IMR-90 (cell line): ENCODE data around the gene RNU2-63P. TPM values are rescaled to one million over a fixed set of nuclear protein-coding genes. Genes with fewer than 3 reads are reported as not detected.

Experiments
- ATAC-seq: fragments of 200-7000 bp; cut with Tn5 transposase; 2 replicates; pipeline ENCODE4 v1.9.1; 2020; ENCODE audit warnings: low read depth, mild to moderate bottlenecking, moderate library complexity
- BruUV-seq: library from RNA; stranded (reverse); fragments of 400-500 nt; replicated peaks from 2 replicates; lab custom pipeline; 2021; lab: Mats Ljungman, UMichigan
- CTCF ChIA-PET: fragments of 300-600 bp; formaldehyde crosslinking; extraction: SDS; loops from one replicate; lab custom pipeline; 2021; ENCODE audit warnings: antibody characterized with exemption; lab: Yijun Ruan, JAX
- POLR2A ChIA-PET: fragments of 300-600 bp; sonication (Branson Sonifier 250); formaldehyde crosslinking; loops from one replicate; lab custom pipeline; 2022; ENCODE audit warnings: antibody characterized with exemption; ENCODE audit not compliant: unreplicated experiment; lab: Charles Lee
- DNase-seq: peaks from one replicate; pipeline ENCODE4 v3.0.0; 2013
- H2AFZ ChIP-seq: replicated peaks from 2 replicates; pipeline ENCODE3; 2013; ENCODE audit warnings: low read length, mild to moderate bottlenecking; ENCODE audit not compliant: poor library complexity
- H2AK5ac ChIP-seq: 2 replicates; pipeline ENCODE4 v1.6.1; 2013; ENCODE audit warnings: low read depth, low read length, inconsistent platforms
- H2AK9ac ChIP-seq: replicated peaks from 2 replicates; pipeline ENCODE3; 2013; ENCODE audit warnings: mild to moderate bottlenecking, low read depth, low read length, moderate library complexity; ENCODE audit not compliant: poor library complexity
- H2BK120ac ChIP-seq: 2 replicates; pipeline ENCODE4 v1.6.1; 2013; ENCODE audit warnings: low read depth, low read length, inconsistent platforms
- H2BK15ac ChIP-seq: 3 replicates; pipeline ENCODE4 v1.6.1; 2013; ENCODE audit warnings: low read depth, low read length, inconsistent platforms
- H2BK20ac ChIP-seq: 2 replicates; pipeline ENCODE4 v1.6.1; 2013; ENCODE audit warnings: low read depth, mild to moderate bottlenecking, inconsistent platforms, low read length, moderate library complexity
- H2BK5ac ChIP-seq: 2 replicates; pipeline ENCODE4 v1.6.1; 2013; ENCODE audit warnings: mild to moderate bottlenecking, low read depth, low read length, inconsistent platforms; ENCODE audit not compliant: poor library complexity, severe bottlenecking
- H3K14ac ChIP-seq: replicated peaks from 2 replicates; pipeline ENCODE4 v1.6.1; 2013; ENCODE audit warnings: low read depth, low read length, inconsistent platforms
- H3K18ac ChIP-seq: 2 replicates; pipeline ENCODE4 v1.6.1; 2013; ENCODE audit warnings: low read depth, low read length, control low read depth
- H3K23ac ChIP-seq: 2 replicates; pipeline ENCODE4 v1.6.1; 2013; ENCODE audit warnings: low read depth, low read length, inconsistent platforms
- H3K27ac ChIP-seq: 2 replicates; pipeline ENCODE4 v1.5.1; 2013; ENCODE audit warnings: mild to moderate bottlenecking, control low read depth, low read length; ENCODE audit not compliant: insufficient read depth
- H3K27me3 ChIP-seq: 2 replicates; pipeline ENCODE4 v1.6.1; 2013; ENCODE audit warnings: low read length; ENCODE audit not compliant: control insufficient read depth, insufficient read depth
- H3K36me3 ChIP-seq: 2 replicates; pipeline ENCODE4 v1.6.1; 2013; ENCODE audit warnings: low read length, mixed read lengths; ENCODE audit not compliant: control insufficient read depth, insufficient read depth
- H3K4ac ChIP-seq: 2 replicates; pipeline ENCODE4 v1.6.1; 2013; ENCODE audit warnings: low read depth, low read length, inconsistent platforms
- H3K4me1 ChIP-seq: 2 replicates; pipeline ENCODE4 v1.6.1; 2013; ENCODE audit warnings: low read length, mixed read lengths; ENCODE audit not compliant: control insufficient read depth, insufficient read depth
- H3K4me2 ChIP-seq: 2 replicates; pipeline ENCODE4 v1.6.1; 2013; ENCODE audit warnings: low read depth, mild to moderate bottlenecking, control low read depth, low read length, moderate library complexity
- H3K4me3 ChIP-seq: 2 replicates; pipeline ENCODE4 v1.5.1; 2013; ENCODE audit warnings: low read depth, mild to moderate bottlenecking, control low read depth, low read length, moderate library complexity; ENCODE audit not compliant: insufficient read depth
- H3K56ac ChIP-seq: 2 replicates; pipeline ENCODE4 v1.6.1; 2013; ENCODE audit warnings: low read length, inconsistent platforms; ENCODE audit not compliant: insufficient read depth; ENCODE audit errors: extremely low read depth
- H3K79me1 ChIP-seq, 2 experiments: 2 replicates each; pipeline ENCODE4 v1.6.1; 2013; ENCODE audit warnings: low read length in 2 of 2, inconsistent platforms in 1 of 2, low read depth in 1 of 2
- H3K9ac ChIP-seq: 2 replicates; pipeline ENCODE4 v1.6.1; 2013; ENCODE audit warnings: low read depth, low read length, control low read depth
- H3K9me1 ChIP-seq: 2 replicates; pipeline ENCODE4 v1.6.1; 2013; ENCODE audit warnings: low read length, inconsistent platforms; ENCODE audit not compliant: insufficient read depth
- H3K9me3 ChIP-seq: 2 replicates; pipeline ENCODE4 v1.6.1; 2013; ENCODE audit warnings: low read length; ENCODE audit not compliant: control insufficient read depth, insufficient read depth
- H4K20me1 ChIP-seq: 2 replicates; pipeline ENCODE4 v1.6.1; 2013; ENCODE audit warnings: low read length, inconsistent platforms; ENCODE audit not compliant: insufficient read depth
- H4K5ac ChIP-seq: 2 replicates; pipeline ENCODE4 v1.6.1; 2013; ENCODE audit warnings: mild to moderate bottlenecking, low read depth, low read length, control low read depth
- H4K8ac ChIP-seq, 2 experiments: 2 replicates each; pipeline ENCODE4 v1.6.1; 2013; ENCODE audit warnings: low read depth in 2 of 2, low read length in 2 of 2, control low read depth in 1 of 2, inconsistent platforms in 1 of 2
- H4K91ac ChIP-seq: 2 replicates; pipeline ENCODE4 v1.6.1; 2013; ENCODE audit warnings: low read depth, low read length, inconsistent platforms; ENCODE audit not compliant: insufficient read depth
- FOS ChIP-seq: fragments of 150-350 bp; IDR thresholded peaks from 2 replicates; pipeline ENCODE4 v1.6.1; 2016; ENCODE audit warnings: low read depth, low read length
- MAFK ChIP-seq: IDR thresholded peaks from 2 replicates; pipeline ENCODE4 v1.6.1; 2012; ENCODE audit warnings: low read depth, low read length, improper control_type of control experiment
- RFX5 ChIP-seq: IDR thresholded peaks from 2 replicates; pipeline ENCODE4 v1.8.0; 2012; ENCODE audit warnings: low read depth, mild to moderate bottlenecking, low read length, moderate library complexity
- SMC3 ChIP-seq: fragments of 150-350 bp; IDR thresholded peaks from 2 replicates; pipeline ENCODE4 v1.6.1; 2016; ENCODE audit warnings: low read depth, mild to moderate bottlenecking, antibody characterized with exemption, low read length, moderate library complexity
- WGBS, 2 experiments: methylation state at CpG; one replicate each; pipeline versions ENCODE4 v1.1.5 to v1.1.7; 2013; ENCODE audit warnings: missing lambda C conversion rate in 2 of 2; ENCODE audit not compliant: insufficient read length in 1 of 2; ENCODE audit errors: extremely low coverage in 2 of 2; 5-methylcytosine and 5-hydroxymethylcytosine counted together
- dilution Hi-C: fragments of 300-500 bp; cut with HindIII; formaldehyde crosslinking; loops from one replicate; pipeline ENCODE4 v1.14.3; 2018; ENCODE audit warnings: low sequenced_read_pairs; ENCODE audit not compliant: unreplicated experiment
- in situ Hi-C: fragments of 300-500 bp; cut with MboI; formaldehyde crosslinking; loops from 3 replicates; pipeline ENCODE4 v1.14.3; 2019; ENCODE audit warnings: low sequenced_read_pairs, inconsistent platforms, mixed read lengths
- intact Hi-C: fragments of 100-400 bp; cut with micrococcal nuclease; formaldehyde crosslinking; loops from 2 replicates; pipeline ENCODE4 v1.10.0; 2022
- polyA plus RNA-seq, 3 experiments: library from polyadenylated mRNA; depleted of rRNA; stranded (reverse); fragments of >200 nt; gene quantifications; 2 replicates each; pipeline ENCODE4 v1.2.3, GENCODE V29; 2012; ENCODE audit warnings: low replicate concordance in 1 of 3
- total RNA-seq: library from RNA; depleted of rRNA; stranded (reverse); fragments of >200 nt; gene quantifications from 2 replicates; pipeline ENCODE4 v1.2.3, GENCODE V29; 2012
- TF ChIP-seq, protein P1 (sequence below): fragments of 150-350 bp; IDR thresholded peaks from 2 replicates; pipeline ENCODE4 v1.6.1; 2016; ENCODE audit warnings: low read depth, mild to moderate bottlenecking, low read length, moderate library complexity, borderline replicate concordance

The RNU2-63P gene
- total and polyA plus RNA-seq, 2 of the 4 experiments (the other 2 are of a cell fraction) = under 0.01 TPM; not detected in 1

DNA sequence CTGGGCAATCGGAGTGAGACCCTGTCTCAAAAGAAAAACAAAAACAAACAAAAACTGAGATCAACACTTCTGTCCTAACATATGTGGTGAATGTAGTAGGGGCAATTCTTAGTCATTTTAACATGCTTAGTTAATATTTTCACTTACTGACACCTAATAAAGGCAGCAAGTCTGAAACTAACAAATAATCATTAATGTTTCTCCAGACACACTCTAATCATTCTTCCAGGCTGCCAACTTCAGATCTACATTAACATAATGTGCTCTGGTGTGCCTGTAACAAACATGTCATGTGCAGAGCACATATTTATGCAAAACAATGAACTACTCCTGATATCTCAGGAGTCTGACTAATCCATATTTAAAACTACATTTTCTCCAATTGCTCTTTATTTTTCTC, 33.3 kb upstream of the RNU2-63P start:
- in situ Hi-C loops (loop anchor here (25.0 kb wide), 1 partner anchor 613 kb away; no protein-coding TSS in a partner anchor), dilution Hi-C loops (no loop called here), intact Hi-C loops (no loop called here)
- no peak overlapping the region for H3K56ac ChIP-seq
- CTCF ChIA-PET = interaction anchor here (1.2 kb wide), 1 partner anchor 11 kb away, joined by 3 read pairs; no protein-coding TSS in a partner anchor
- no peak overlapping the region for H3K9ac ChIP-seq
- H3K4me3 ChIP-seq = no peak overlapping the region
- H3K79me1 ChIP-seq = peaks cover 33 to 57% of the 10 kb centered on the region in 2 experiments
- no peak overlapping the region for H2AFZ ChIP-seq
- H2BK120ac ChIP-seq = no peak overlapping the region
- H4K20me1 ChIP-seq = peaks cover 13% of the 10 kb centered on the region; the same call in 1 of the 2 replicates
- no peak overlapping the region for H3K18ac ChIP-seq
- H2BK15ac ChIP-seq = no peak overlapping the region
- POLR2A ChIA-PET = no interaction called here
- peaks cover 6% of the 10 kb centered on the region; the same call in 1 of the 2 replicates for H3K9me1 ChIP-seq
- no peak overlapping the region for H4K91ac ChIP-seq
- H2BK5ac ChIP-seq = no peak overlapping the region
- no peaks in the 10 kb centered on the region for H3K9me3 ChIP-seq
- H2AK9ac ChIP-seq = no peak overlapping the region
- H3K4me2 ChIP-seq = no peak overlapping the region
- no peak for ATAC-seq
- no peak overlapping the region for H3K27ac ChIP-seq
- BruUV-seq = no TSS peak
- H3K4ac ChIP-seq = no peak overlapping the region
- H3K14ac ChIP-seq = no peak overlapping the region
- no peak overlapping the region for H2AK5ac ChIP-seq
- no peak for DNase-seq
- H3K27me3 ChIP-seq = no peaks in the 10 kb centered on the region
- H4K8ac ChIP-seq = no peak overlapping the region
- H4K5ac ChIP-seq = no peak overlapping the region
- H3K4me1 ChIP-seq = peaks cover 6% of the 10 kb centered on the region
- TF ChIP-seq MAFK (no peak), SMC3 (no peak), FOS (no peak), RFX5 (no peak)
- TF ChIP-seq, protein P1, sequence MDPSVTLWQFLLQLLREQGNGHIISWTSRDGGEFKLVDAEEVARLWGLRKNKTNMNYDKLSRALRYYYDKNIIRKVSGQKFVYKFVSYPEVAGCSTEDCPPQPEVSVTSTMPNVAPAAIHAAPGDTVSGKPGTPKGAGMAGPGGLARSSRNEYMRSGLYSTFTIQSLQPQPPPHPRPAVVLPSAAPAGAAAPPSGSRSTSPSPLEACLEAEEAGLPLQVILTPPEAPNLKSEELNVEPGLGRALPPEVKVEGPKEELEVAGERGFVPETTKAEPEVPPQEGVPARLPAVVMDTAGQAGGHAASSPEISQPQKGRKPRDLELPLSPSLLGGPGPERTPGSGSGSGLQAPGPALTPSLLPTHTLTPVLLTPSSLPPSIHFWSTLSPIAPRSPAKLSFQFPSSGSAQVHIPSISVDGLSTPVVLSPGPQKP = no peak
- no CpG with 5 or more reads among the region's 1 CpG for WGBS, 2 experiments
- peaks cover 12% of the 10 kb centered on the region for H3K36me3 ChIP-seq
- no peak overlapping the region for H2BK20ac ChIP-seq
- no peak overlapping the region for H3K23ac ChIP-seq
